NCI-H748 (cell line): ENCODE data around the gene TMBIM1.

Experiments used
- DNase-seq: peaks from one replicate; lab custom pipeline; 2025; ENCODE audit not compliant: unreplicated experiment; lab: John Stamatoyannopoulos, UW

TMBIM1 gene

GRCh38 chr2:218293715-218294429 is 1.6 kb upstream of the TMBIM1 start:
- no peak for DNase-seq

GRCh38 chr2:218291318-218292047 is 820 bp downstream of the TMBIM1 start:
- no peak for DNase-seq

- no peak for DNase-seq
Observed at GRCh38 chr2:218290316-218291261, 1.7 kb downstream of the TMBIM1 start.

- no peak for DNase-seq
Observed at GRCh38 chr2:218289639-218290315, 2.5 kb downstream of the TMBIM1 start.

GRCh38 chr2:218286570-218287459 is 5.5 kb downstream of the TMBIM1 start:
- DNase-seq = no peak

- no peak for DNase-seq
Observed at GRCh38 chr2:218285604-218286003, 6.7 kb downstream of the TMBIM1 start.

- no peak for DNase-seq
Observed at GRCh38 chr2:218284106-218284811, 8.0 kb downstream of the TMBIM1 start.

- DNase-seq = no peak
Observed at GRCh38 chr2:218282173-218282991, 9.9 kb downstream of the TMBIM1 start.

- no peak for DNase-seq
Observed at GRCh38 chr2:218281449-218281848, 10.9 kb downstream of the TMBIM1 start.

GRCh38 chr2:218280260-218280870 is 11.9 kb downstream of the TMBIM1 start:
- no peak for DNase-seq

- DNase-seq = no peak
Observed at GRCh38 chr2:218278531-218279360, 13.6 kb downstream of the TMBIM1 start.

- DNase-seq = no peak
Observed at GRCh38 chr2:218277921-218278320, 14.4 kb downstream of the TMBIM1 start.

GRCh38 chr2:218276986-218277755 is 15.1 kb downstream of the TMBIM1 start:
- DNase-seq = no peak

GRCh38 chr2:218275371-218276072 is 16.8 kb downstream of the TMBIM1 start:
- DNase-seq = no peak

- DNase-seq = no peak
Observed at GRCh38 chr2:218274586-218274985, 17.7 kb downstream of the TMBIM1 start.

GRCh38 chr2:218273908-218274249 is 18.4 kb downstream of the TMBIM1 start:
- DNase-seq = no peak
